ENCODE measurements around the gene ZNF76.

Gene ZNF76

GRCh38 chr6:35341557-35341956, 82.0 kb downstream of the ZNF76 start:
- no peak for DNase-seq

GRCh38 chr6:35342258-35343091, 82.9 kb downstream of the ZNF76 start, which contains the start of gene PPARD:
PPARD (plus strand) TSS chr6:35342558; CDS start chr6:35411088, 68,530 bp downstream.
- DNase-seq, result peak; percentile 98

GRCh38 chr6:35343092-35343834, 83.7 kb downstream of the ZNF76 start:
- no peak for DNase-seq

GRCh38 chr6:35343835-35344550, 84.5 kb downstream of the ZNF76 start:
- DNase-seq, result no peak

Data from NCI-H510A treated with DMSO at 0.1 percent for 48 hours (cell line).